ENCODE measurements around the gene SRPK2.
"Not testable (repeated sequence)": the region's sequence is repeated elsewhere in the genome, so short reads cannot be mapped to it uniquely, and the experiment has no call there.

SRPK2 gene

DNA sequence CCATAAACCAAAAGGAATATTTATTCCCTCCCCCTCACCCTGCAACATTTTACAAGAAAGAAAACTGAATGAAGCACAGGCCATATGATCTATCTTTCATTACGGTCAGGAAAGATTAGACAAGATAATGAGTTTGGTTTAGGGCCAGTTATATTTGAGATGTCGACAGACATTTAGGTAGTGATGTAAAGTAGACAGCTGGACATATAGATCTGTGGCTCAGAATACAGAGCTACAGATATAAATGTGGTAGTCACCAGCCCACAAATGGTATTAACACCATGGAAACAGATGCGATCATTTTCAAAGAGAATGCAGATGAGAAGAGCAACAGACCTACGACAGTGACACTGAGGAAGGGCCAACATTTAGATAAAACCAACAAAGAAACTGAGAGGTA, 142.5 kb downstream of the SRPK2 start:
- intact Hi-C loops (cut with DNase I), result no loop called here

DNA sequence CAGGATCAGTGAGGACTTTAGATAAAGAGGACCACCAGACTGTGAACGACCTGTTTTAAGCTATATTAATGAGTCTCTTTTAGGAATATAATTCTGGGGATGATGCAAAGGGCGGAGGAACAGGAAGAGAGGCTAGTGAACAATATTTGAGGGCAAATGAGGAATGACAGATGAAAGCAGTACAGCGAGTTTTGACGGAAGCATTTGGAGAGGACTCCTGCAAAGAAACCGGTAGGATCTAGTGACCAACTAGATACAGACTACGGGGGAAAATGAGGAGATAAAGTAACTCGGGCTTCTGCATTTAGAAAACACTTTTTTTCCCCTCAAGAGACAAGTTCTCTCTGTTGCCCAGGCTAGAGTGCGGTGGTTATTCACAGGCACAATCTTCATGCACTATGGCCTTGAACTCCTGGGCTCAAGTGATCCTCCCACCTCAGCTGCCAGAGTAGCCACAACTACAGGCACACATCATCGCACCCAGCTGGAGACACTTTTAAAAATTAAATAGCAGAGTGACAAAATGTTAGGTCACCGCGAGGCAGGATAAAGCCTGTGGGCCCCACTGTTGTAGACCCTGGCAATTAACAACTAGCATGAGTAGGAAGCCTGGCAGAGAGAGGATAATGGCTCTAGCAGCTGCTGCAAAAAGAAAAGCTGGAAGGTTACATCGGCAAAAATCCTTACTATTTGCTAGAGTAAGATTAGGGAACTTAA, 143.2 kb downstream of the SRPK2 start:
- intact Hi-C loops (cut with DNase I), result no loop called here
- DNase-seq, result peak in 1 of 42 donors; percentile 48

More for the DNA sequence above, 142.5 kb downstream of the SRPK2 start:
- no peak for DNase-seq

DNA sequence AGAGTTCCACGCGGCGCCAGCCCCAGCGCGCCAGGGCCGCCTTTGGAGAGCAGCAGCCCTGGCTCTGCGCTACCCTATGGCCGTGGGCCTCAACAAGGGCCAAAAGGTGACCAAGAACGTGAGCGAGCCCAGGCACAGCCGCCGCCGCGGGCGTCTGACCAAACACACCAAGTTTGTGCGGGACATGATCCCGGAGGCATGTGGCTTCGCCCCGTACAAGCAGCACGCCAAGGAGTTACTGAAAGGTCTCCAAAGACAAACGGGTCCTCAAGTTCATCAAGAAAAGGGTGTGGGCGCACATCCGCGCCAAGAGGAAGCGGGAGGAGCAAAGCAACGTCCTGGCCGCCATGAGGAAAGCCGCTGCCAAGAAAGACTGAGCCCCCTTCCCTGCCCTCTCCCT, 144.1 kb downstream of the SRPK2 start:
- no peak for DNase-seq
- intact Hi-C loops (cut with DNase I), result no loop called here

DNA sequence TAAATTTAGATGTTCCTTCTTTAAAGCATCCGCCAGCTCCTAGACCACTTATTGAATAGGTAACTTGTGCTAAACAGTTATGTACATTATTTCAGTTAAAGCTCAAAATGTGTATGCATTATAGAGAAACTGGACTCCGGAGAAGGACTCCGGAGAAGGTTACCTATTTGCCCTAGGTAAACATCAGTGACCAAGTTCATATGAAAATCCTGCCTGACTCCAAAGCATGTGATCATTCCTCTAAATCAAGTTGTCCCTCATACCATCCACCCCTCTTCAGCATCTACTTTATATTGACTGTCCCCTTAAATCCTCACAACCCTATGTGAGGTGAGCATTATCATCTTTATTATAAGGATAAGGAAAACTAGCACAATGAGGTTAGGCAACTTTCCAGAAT, 147.5 kb downstream of the SRPK2 start:
- no peak for DNase-seq
- intact Hi-C loops (cut with DNase I), result no loop called here

- no peak for DNase-seq
- intact Hi-C loops (cut with DNase I), result no loop called here
Measured at GRCh38 chr7:105238198-105238765, 150.4 kb downstream of the SRPK2 start.

DNA sequence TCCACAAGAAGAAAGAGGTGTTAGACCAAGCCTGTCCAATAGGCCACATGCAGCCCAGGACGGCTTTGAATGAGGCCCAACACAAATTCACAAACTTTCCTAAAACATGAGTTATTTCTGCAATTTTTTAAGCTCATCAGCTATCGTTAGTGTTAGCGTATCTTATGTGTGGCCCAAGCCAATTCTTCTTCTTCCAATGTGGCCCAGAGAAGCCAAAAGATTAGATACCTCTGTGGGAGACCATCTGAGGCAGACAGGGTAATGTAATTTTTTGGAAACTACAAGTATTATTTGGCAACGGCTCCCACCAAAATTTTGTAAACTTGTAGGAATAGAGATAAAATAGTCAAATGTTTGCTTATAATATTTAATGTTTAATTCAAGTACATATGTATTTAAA, 153.8 kb downstream of the SRPK2 start:
- intact Hi-C loops (cut with DNase I), result no loop called here
- DNase-seq, result no peak

DNA sequence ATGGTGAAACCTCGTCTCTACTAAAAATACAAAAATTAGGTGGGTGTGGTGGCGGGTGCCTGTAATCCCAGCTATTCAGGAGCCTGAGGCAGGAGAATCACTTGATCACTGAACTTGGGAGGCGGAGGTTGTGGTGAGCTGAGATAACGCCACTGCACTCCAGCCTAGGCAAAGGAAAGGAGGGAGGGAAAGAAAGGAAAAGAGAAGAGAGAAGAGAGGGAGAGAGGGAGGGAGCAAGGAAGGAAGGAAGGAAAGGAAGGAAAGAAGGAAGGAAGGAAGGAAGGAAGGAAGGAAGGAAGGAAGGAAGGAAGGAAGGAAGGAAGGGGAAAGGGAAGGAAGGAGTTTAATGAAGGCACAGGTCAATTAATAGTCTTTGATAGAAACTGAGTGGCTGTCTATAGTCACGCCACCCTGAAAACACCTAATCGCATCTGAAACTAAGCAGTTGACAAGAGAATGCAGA, 155.9 kb downstream of the SRPK2 start:
- DNase-seq; intact Hi-C loops (cut with DNase I): not testable (repeated sequence)

DNA sequence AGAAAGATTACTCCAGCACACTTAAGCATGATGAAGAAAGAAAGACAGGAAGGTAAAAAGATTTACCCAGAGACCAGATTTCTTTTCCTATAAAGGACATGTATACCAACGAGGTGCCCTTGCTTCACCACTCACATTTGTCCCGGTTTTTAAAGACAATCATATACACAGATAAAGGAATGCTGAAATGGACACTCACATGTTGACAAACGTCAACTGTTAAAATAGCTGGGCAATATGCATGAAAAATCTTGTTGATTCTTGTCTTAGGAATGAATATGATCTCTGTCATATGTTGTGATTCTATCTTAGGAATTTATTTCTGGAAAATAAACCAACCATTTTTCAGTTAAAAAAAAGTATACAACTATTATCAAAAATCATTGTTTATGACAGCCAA, 158.2 kb downstream of the SRPK2 start:
- no peak for DNase-seq

GRCh38 chr7:105229641-105230040, 159.1 kb downstream of the SRPK2 start:
- peak in 2 of 42 donors; percentile 24 to 46 for DNase-seq
- intact Hi-C loops (cut with DNase I), result no loop called here

More for the DNA sequence above, 158.2 kb downstream of the SRPK2 start:
- intact Hi-C loops (cut with DNase I), result no loop called here

GRCh38 chr7:105228555-105228954, 160.2 kb downstream of the SRPK2 start:
- intact Hi-C loops (cut with DNase I), result no loop called here
- peak in 1 of 42 donors; percentile 35 for DNase-seq

DNA sequence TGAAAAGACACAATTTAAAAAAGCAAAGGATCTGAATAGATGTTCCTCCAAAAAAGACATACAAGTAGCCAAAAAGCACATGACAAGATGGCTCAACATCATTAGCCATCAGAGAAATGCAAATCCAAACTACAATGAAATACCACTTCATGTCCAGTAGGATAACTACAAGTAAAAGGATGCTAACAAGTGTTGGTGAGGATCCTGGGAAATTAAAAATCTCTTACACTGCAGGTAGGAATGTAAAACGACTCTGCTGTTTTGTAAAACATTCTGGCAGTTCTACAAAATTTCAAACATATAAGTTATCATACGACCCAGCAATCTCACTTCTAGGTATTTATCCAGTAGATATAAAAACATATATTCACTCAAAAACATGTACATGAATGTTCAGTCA, 161.3 kb downstream of the SRPK2 start:
- intact Hi-C loops (cut with DNase I), result no loop called here
- DNase-seq, result no peak

- peak in 2 of 42 donors; percentile 49 to 61 for DNase-seq
- intact Hi-C loops (cut with DNase I), result no loop called here
Measured at GRCh38 chr7:105224884-105225651, 163.7 kb downstream of the SRPK2 start.

DNA sequence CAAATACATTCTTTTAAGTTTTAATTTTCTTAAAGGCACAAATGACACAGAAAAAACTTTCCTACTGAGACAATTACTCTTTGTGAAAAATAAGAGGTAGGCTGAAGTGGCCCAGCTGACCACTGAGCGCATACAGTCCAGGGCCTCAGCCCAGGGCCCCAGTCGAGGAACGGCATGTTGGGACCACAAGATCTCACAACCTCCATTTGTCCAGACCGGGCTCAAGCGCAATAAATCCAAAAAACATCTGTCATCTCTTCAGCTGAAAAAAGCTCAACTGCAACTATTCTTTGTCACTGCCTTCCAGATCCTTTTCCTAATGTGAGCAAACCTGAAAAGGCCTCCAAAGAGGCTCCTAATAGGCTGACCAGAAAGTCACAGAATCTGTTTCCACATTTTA, 165.8 kb downstream of the SRPK2 start:
- no peak for DNase-seq
- intact Hi-C loops (cut with DNase I), result no loop called here

DNA sequence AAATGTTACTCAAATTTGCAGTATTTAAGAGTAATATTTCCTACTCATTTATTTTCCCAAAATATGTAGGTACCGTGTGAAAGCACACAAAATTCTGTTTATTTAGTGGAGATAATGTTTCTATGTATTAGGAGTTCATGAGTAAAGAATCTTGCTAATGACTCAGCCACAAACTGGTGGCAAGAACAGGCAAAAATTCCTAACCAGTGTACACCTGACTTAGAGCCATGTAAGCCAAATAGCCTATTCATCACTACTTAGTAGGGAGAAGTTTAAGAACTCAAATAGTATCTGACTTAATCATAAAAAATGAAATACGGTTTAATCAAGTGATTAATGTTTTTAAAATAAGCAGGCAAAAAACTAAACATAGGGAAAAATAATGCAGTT, 169.0 kb downstream of the SRPK2 start:
- no peak for DNase-seq
- intact Hi-C loops (cut with DNase I), result no loop called here

GRCh38 chr7:105218939-105219770, 169.6 kb downstream of the SRPK2 start:
- intact Hi-C loops (cut with DNase I), result no loop called here
- no peak for DNase-seq

GRCh38 chr7:105218215-105218614, 170.5 kb downstream of the SRPK2 start:
- intact Hi-C loops (cut with DNase I), result no loop called here
- no peak for DNase-seq

DNA sequence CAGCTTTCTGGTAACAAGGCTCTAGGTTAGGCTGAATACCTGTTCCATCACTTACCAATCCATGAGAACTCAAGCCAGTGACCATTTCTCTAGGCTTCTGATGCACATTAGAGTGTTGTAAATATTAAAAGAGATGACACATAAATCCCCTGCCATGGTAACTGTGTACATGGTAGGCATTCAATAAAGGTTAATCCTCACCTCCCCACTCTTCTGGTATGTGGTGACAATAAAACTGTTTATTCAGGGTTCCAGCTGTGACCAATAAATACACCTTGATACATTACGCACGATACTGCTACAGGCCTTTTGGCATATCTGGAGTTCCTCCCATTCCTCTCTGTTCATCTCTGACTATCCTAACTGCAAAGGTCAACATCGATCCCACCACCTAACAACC, 171.9 kb downstream of the SRPK2 start:
- intact Hi-C loops (cut with DNase I), result no loop called here
- DNase-seq, result no peak

GRCh38 chr7:105215821-105216220, 172.9 kb downstream of the SRPK2 start:
- intact Hi-C loops (cut with DNase I), result no loop called here
- no peak for DNase-seq

DNA sequence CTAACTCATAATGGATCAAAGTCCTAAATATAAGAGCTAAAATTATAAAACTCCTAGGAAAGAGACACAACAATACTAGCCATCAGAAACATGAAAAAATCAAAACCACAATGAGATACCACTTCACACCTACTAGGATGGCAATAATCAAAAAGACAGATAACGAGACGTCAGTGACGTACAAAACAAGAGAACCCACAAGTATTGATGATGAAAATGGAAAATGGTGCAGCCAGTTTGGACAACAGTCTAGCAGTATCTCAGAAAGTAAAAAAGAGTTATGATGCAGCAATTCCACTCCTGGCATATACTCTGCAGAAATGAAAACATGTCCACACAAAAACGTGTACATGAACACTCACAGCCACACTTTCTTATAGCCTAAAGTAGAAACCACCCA, 173.5 kb downstream of the SRPK2 start:
- no peak for DNase-seq
- intact Hi-C loops (cut with DNase I), result no loop called here

Measured in head of caudate nucleus (tissue), 42 donors.